WERI-Rb-1 (cell line): ENCODE data around the gene VWC2.

Source experiments
- DNase-seq: peaks from one replicate; pipeline ENCODE4 v3.0.0-alpha.2; 2020
- H3K27ac ChIP-seq: fragments of 250-450 bp; sonication (Bioruptor Pico); 2 replicates; pipeline ENCODE4 v1.5.1; 2020; ENCODE audit warnings: mild to moderate bottlenecking, moderate library complexity
- H3K27me3 ChIP-seq: fragments of 250-450 bp; sonication (Bioruptor Pico); 2 replicates; pipeline ENCODE4 v1.5.1; 2021; ENCODE audit warnings: mild to moderate bottlenecking, low read depth, moderate library complexity; ENCODE audit not compliant: insufficient read depth, severe bottlenecking
- H3K36me3 ChIP-seq: fragments of 250-450 bp; sonication (Bioruptor Pico); 2 replicates; pipeline ENCODE4 v1.5.1; 2020; ENCODE audit warnings: mild to moderate bottlenecking, moderate library complexity
- H3K4me3 ChIP-seq: 2 replicates; pipeline ENCODE4 v1.5.1; 2011; ENCODE audit warnings: low read depth, mild to moderate bottlenecking, control low read depth, low read length
- H3K9me3 ChIP-seq: fragments of 250-450 bp; sonication (Bioruptor Pico); 2 replicates; pipeline ENCODE4 v1.5.1; 2021; ENCODE audit warnings: mild to moderate bottlenecking, moderate library complexity; ENCODE audit not compliant: severe bottlenecking
- TF ChIP-seq, protein P1 (sequence below): IDR thresholded peaks from 2 replicates; pipeline ENCODE4 v1.5.1; 2011; ENCODE audit warnings: low read depth, mild to moderate bottlenecking, control low read depth, inconsistent platforms, low read length

The VWC2 gene

DNA sequence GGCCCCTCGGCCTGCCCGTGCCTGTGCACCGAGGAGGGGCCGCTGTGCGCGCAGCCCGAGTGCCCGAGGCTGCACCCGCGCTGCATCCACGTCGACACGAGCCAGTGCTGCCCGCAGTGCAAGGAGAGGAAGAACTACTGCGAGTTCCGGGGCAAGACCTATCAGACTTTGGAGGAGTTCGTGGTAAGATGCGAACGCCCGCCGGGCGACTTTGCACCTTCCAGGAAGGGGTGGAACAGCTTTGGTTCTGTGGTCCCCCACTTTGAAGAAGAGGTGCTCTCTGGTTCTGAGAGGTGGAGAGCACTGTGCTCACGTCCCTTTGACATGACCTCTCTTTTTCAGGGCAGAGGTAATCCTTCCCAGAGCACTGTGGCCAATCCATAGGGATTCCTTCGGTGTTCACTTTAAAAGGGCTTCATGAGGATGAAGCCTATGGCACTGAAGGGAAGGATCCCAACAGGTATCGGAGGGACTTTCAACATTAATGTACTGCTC is 2.6 kb downstream of the VWC2 start:
- H3K4me3 ChIP-seq = peak overlapping the region; percentile 51

DNA sequence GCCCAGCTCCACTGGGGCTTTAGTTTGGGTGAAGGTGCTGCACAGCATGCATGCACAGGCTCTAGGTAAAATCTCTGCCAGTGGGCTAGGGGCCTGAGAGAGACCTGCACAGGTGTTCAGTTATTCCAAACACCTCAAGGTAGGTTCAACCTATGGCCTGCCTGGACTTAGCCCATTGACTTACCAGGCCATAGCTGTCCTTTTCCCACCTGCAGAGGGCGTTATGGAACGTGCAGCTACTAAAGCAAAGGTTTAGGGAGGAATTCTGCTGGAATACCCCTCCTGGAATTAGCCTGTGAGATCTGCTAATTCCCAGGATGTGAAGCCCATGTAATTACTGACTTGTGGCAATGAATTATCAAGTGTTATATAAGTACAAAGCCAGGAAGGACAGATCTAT is 3.6 kb downstream of the VWC2 start:
- Histone ChIP-seq H3K36me3 (no peaks in the 10 kb centered on the region), H3K27me3 (peaks cover 27% of the 10 kb centered on the region), H3K27ac (no peak overlapping the region), H3K4me3 (no peak overlapping the region), H3K9me3 (no peaks in the 10 kb centered on the region)
- TF ChIP-seq, protein P1, sequence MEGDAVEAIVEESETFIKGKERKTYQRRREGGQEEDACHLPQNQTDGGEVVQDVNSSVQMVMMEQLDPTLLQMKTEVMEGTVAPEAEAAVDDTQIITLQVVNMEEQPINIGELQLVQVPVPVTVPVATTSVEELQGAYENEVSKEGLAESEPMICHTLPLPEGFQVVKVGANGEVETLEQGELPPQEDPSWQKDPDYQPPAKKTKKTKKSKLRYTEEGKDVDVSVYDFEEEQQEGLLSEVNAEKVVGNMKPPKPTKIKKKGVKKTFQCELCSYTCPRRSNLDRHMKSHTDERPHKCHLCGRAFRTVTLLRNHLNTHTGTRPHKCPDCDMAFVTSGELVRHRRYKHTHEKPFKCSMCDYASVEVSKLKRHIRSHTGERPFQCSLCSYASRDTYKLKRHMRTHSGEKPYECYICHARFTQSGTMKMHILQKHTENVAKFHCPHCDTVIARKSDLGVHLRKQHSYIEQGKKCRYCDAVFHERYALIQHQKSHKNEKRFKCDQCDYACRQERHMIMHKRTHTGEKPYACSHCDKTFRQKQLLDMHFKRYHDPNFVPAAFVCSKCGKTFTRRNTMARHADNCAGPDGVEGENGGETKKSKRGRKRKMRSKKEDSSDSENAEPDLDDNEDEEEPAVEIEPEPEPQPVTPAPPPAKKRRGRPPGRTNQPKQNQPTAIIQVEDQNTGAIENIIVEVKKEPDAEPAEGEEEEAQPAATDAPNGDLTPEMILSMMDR = peak; percentile 86
- peak; percentile 71 for DNase-seq

More for the DNA sequence above, 2.6 kb downstream of the VWC2 start:
- Histone ChIP-seq H3K9me3 (no peaks in the 10 kb centered on the region), H3K27ac (no peak overlapping the region), H3K36me3 (no peaks in the 10 kb centered on the region), H3K27me3 (peaks cover 27% of the 10 kb centered on the region)
- TF ChIP-seq, protein P1 = no peak
- no peak for DNase-seq

DNA sequence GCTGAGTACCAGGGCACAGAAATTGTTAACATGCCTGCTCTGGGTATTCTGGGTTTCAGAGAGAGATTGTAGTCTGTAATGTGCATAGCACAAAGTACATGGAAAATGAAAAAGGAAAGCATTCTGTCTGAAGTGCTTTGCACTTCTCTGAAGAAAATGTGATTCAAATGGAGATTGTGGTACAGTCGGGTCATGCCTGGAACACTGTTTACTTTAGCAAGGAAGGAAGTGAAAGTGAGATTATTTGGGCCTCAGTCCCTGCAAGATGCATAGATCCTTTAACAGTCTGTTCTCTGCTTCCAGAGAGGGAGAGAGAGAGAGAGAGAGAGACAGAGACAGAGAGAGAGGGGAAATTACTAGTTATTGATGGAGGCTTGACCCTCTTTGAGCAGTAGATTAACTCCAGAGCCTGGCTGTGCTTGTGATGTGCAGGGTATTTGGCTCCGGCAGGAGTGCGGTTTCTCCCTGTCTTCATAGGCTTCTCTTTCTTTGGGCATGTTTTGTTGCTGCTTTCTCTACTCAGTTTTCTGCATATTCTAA is 5.4 kb downstream of the VWC2 start:
- H3K27me3 ChIP-seq = peaks cover 16% of the 10 kb centered on the region
- DNase-seq = no peak
- H3K4me3 ChIP-seq = no peak overlapping the region
- no peaks in the 10 kb centered on the region for H3K9me3 ChIP-seq
- TF ChIP-seq, protein P1 = no peak
- H3K27ac ChIP-seq = no peak overlapping the region
- no peaks in the 10 kb centered on the region for H3K36me3 ChIP-seq

DNA sequence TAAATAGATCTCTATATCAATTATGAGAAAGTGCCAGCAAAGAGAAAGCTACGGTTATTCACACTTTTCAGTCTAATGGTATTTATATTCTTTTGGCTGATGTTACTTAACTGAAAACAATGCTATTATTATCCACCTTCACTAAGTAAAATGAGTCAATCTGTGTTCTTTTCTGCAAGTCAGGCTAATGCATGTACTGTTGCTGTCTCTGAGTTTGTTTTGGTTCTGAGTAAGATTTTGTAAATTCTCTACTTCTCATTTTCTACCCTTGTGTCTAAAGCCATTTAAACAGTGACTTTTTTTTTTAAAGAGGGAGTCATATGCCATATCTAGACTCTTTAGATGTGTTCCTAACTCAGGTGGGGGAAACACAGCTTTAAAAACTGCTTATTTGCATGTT is 7.5 kb downstream of the VWC2 start:
- TF ChIP-seq, protein P1 = no peak
- DNase-seq = no peak
- no peaks in the 10 kb centered on the region for H3K36me3 ChIP-seq
- no peak overlapping the region for H3K27ac ChIP-seq
- peaks cover 5% of the 10 kb centered on the region for H3K27me3 ChIP-seq
- H3K9me3 ChIP-seq = no peaks in the 10 kb centered on the region
- no peak overlapping the region for H3K4me3 ChIP-seq

- Histone ChIP-seq H3K36me3 (no peaks in the 10 kb centered on the region), H3K27ac (no peak overlapping the region), H3K9me3 (no peaks in the 10 kb centered on the region), H3K27me3 (no peaks in the 10 kb centered on the region), H3K4me3 (no peak overlapping the region)
- no peak for DNase-seq
- TF ChIP-seq, protein P1 = no peak
Observed at GRCh38 chr7:49781996-49782395, 8.6 kb downstream of the VWC2 start.

GRCh38 chr7:49783446-49783845 is 10.0 kb downstream of the VWC2 start:
- Histone ChIP-seq H3K27me3 (no peaks in the 10 kb centered on the region), H3K4me3 (no peak overlapping the region), H3K36me3 (no peaks in the 10 kb centered on the region), H3K9me3 (no peaks in the 10 kb centered on the region), H3K27ac (no peak overlapping the region)
- TF ChIP-seq, protein P1 = no peak
- DNase-seq = no peak
